OCI-LY7 (cell line): ENCODE results near the gene DYNLT2B.

Source experiments
- CTCF ChIP-seq: fragments of 200-600 bp; sonication (generic); conservative IDR thresholded peaks from 2 replicates; pipeline ENCODE4 v1.5.1; 2014; ENCODE audit warnings: mild to moderate bottlenecking, antibody characterized with exemption, low read length, moderate library complexity, mixed read lengths
- EZH2phosphoT487 ChIP-seq: fragments of 200-600 bp; sonication (generic); IDR thresholded peaks from 2 replicates; pipeline ENCODE4 v1.6.1; 2018; ENCODE audit warnings: low read depth, borderline replicate concordance, mild to moderate bottlenecking, mixed run types, antibody characterized with exemption, low read length, moderate library complexity, mixed read lengths

- no peak for TF ChIP-seq CTCF
- TF ChIP-seq EZH2phosphoT487, result no peak
Observed at GRCh38 chr3:196350067-196350466, 32.0 kb upstream of the DYNLT2B start.
